C4-2B (cell line): ENCODE results near the gene COG7.
A peak's percentile ranks its signal among the peaks of the same experiment; 100 is the strongest.

ENCODE experiments used
- H3K27ac ChIP-seq: fragments of 450-650 bp; 2 replicates; pipeline ENCODE4 v1.5.1; 2017
- ZFX ChIP-seq: fragments of 450-650 bp; IDR thresholded peaks from 2 replicates; pipeline ENCODE4 v1.6.1; 2017
- TF ChIP-seq, protein P1 (sequence below): fragments of 450-650 bp; conservative IDR thresholded peaks from 2 replicates; pipeline ENCODE4 v1.5.1; 2017; ENCODE audit warnings: mild to moderate bottlenecking

COG7 gene

GRCh38 chr16:23354246-23354645 lies 98.7 kb downstream of the COG7 start:
- TF ChIP-seq, protein P1, sequence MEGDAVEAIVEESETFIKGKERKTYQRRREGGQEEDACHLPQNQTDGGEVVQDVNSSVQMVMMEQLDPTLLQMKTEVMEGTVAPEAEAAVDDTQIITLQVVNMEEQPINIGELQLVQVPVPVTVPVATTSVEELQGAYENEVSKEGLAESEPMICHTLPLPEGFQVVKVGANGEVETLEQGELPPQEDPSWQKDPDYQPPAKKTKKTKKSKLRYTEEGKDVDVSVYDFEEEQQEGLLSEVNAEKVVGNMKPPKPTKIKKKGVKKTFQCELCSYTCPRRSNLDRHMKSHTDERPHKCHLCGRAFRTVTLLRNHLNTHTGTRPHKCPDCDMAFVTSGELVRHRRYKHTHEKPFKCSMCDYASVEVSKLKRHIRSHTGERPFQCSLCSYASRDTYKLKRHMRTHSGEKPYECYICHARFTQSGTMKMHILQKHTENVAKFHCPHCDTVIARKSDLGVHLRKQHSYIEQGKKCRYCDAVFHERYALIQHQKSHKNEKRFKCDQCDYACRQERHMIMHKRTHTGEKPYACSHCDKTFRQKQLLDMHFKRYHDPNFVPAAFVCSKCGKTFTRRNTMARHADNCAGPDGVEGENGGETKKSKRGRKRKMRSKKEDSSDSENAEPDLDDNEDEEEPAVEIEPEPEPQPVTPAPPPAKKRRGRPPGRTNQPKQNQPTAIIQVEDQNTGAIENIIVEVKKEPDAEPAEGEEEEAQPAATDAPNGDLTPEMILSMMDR: no peak
- no peak for TF ChIP-seq ZFX
- no peak overlapping the region for H3K27ac ChIP-seq

GRCh38 chr16:23353440-23353839 lies 99.5 kb downstream of the COG7 start:
- H3K27ac ChIP-seq: no peak overlapping the region
- TF ChIP-seq ZFX: no peak
- TF ChIP-seq, protein P1: no peak

DNA sequence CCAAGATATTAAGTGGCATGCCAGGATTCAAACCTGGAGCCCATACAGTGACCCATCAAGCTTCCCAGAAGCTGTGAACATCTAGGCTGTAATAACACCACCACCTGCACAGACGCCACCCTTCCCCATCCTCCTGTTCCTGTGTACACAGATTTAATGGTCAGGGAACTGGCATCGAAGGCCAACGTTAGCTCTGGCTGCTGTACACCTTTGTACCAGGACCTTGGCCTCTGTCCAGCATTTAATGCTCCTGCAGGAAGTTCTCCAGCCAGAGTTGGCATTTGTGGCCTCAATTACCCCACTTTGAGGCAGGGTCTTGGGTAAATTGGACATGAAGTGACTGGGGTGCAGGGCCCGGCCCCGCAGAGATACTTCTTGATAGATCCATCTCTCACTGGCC lies 101.6 kb downstream of the COG7 start:
- TF ChIP-seq, protein P1: no peak
- no peak for TF ChIP-seq ZFX
- H3K27ac ChIP-seq: peak overlapping the region; percentile 38; the same call in 1 of the 2 replicates

DNA sequence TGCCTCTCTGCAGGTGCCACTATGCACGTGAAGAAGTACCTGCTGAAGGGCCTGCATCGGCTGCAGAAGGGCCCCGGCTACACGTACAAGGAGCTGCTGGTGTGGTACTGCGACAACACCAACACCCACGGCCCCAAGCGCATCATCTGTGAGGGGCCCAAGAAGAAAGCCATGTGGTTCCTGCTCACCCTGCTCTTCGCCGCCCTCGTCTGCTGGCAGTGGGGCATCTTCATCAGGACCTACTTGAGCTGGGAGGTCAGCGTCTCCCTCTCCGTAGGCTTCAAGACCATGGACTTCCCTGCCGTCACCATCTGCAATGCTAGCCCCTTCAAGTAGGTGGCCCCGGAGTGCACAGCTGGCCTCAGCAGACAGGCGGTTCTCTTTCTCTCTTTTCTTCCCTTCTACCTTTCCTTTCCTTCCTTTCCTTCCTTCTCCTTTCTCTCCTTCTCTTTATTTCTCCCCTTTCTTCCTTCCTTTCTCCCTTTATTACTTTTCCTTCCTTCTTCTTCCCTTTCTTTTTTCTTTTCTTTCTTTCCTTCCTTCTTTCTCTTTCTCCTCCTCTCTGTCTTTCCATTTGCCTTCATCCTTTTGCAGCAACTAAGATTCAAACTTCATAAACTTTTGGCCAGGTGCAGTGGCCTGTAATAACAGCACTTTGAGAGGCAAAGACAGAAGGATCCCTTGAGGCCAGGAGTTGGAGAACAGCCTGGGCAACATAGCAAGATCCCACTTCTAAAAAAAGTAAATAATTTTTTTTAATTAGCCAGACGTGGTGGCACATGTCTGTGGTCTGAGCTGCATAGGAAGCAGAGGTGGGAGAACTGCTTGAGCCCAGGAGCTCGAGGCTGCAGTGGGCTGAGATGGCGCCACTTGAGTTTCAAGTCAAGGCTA lies 104.2 kb downstream of the COG7 start:
- no peak for TF ChIP-seq ZFX
- TF ChIP-seq, protein P1: no peak
- H3K27ac ChIP-seq: no peak overlapping the region

GRCh38 chr16:23345237-23345636 lies 107.8 kb downstream of the COG7 start:
- H3K27ac ChIP-seq: no peak overlapping the region
- TF ChIP-seq ZFX: no peak
- TF ChIP-seq, protein P1: no peak

DNA sequence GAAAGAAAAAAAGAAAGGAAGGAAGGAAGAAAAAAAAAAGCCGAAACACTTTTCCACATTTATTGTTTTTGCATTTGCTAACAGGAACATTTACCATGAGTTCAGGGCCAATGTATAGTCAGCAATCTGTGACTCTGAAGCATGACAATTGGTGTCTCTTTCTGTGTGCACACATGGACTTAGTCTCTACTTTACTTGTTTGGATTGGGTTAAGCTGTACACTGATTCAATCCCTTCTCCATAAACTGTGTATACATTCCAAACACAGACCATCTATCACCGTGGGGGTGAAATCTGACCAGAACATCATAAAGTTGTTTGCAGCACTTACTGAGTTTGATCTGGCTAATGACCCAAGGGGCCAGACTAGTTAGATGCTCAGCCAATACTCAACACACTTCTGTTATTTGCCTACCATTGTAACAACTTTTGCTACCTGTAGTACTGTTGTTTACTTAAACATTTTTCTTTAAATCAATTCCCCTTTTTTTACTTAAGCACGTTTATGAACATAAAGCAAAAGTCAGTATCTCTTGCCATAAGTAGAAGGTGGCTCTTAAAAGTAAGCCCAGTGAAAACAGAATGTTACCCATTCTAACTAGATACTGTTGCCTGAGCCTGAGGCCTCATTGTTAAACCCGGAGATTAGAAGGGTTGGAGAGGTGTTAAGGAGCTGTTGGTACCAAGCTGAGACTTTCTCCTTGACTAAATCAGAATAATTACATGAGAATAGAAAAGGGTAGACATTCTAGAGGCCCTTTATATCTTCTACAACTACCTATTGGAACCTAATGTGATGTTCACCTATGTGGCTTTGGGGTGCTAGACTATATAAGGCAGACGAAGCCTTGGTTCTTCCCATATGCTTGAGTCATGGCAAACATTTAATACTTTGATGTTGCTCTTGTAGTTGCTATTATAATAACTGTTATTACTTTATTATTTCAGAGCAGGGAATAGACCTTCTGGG lies 109.1 kb downstream of the COG7 start:
- TF ChIP-seq ZFX: no peak
- TF ChIP-seq, protein P1: no peak
- H3K27ac ChIP-seq: no peak overlapping the region
